ENCODE data around the gene ADSL. TPM values are rescaled to one million over a fixed set of nuclear protein-coding genes. Genes with fewer than 3 reads are reported as not detected.
"Not testable (repeated sequence)": the region's sequence is repeated elsewhere in the genome, so short reads cannot be mapped to it uniquely, and the experiment has no call there.

The ADSL gene
- total RNA-seq (2014; rRNA removed; shearing (Covaris generic)) = 112 and 141 TPM in 2 replicates

- peak; percentile 71 for DNase-seq (ENCODE audit: low spot score)
These were observed at the start of gene ADSL for GRCh38 chr22:40346185-40347118. Gene ADSL (plus strand): TSS chr22:40346500. CDS start chr22:40346559, 59 bp downstream.

GRCh38 chr22:40300316-40300715 is 46.0 kb upstream of the ADSL start:
- no peak for DNase-seq (ENCODE audit: low spot score)

GRCh38 chr22:40300884-40301672 is 45.2 kb upstream of the ADSL start:
- DNase-seq (ENCODE audit: low spot score) = no peak

GRCh38 chr22:40302149-40302548 is 44.2 kb upstream of the ADSL start:
- no peak for DNase-seq (ENCODE audit: low spot score)

- DNase-seq (ENCODE audit: low spot score) = no peak
These were observed 40.7 kb upstream of the ADSL start for GRCh38 chr22:40305625-40306024.

- no peak for DNase-seq (ENCODE audit: low spot score)
These were observed 37.2 kb upstream of the ADSL start for GRCh38 chr22:40308999-40309573.

GRCh38 chr22:40309631-40310030 is 36.7 kb upstream of the ADSL start:
- no peak for DNase-seq (ENCODE audit: low spot score)

GRCh38 chr22:40310081-40310767 is 36.1 kb upstream of the ADSL start:
- DNase-seq (ENCODE audit: low spot score) = no peak

GRCh38 chr22:40310768-40311120 is 35.6 kb upstream of the ADSL start:
- no peak for DNase-seq (ENCODE audit: low spot score)

GRCh38 chr22:40311646-40312045 is 34.7 kb upstream of the ADSL start:
- not testable (repeated sequence) for DNase-seq (ENCODE audit: low spot score)

GRCh38 chr22:40312050-40312449 is 34.2 kb upstream of the ADSL start:
- no peak for DNase-seq (ENCODE audit: low spot score)

GRCh38 chr22:40313007-40313406 is 33.3 kb upstream of the ADSL start:
- no peak for DNase-seq (ENCODE audit: low spot score)

GRCh38 chr22:40314041-40314440 is 32.3 kb upstream of the ADSL start:
- no peak for DNase-seq (ENCODE audit: low spot score)

GRCh38 chr22:40320687-40321086 is 25.6 kb upstream of the ADSL start:
- no peak for DNase-seq (ENCODE audit: low spot score)

- DNase-seq (ENCODE audit: low spot score) = no peak
These were observed 24.3 kb upstream of the ADSL start for GRCh38 chr22:40322021-40322420.

- DNase-seq (ENCODE audit: low spot score) = no peak
These were observed 23.4 kb upstream of the ADSL start for GRCh38 chr22:40322818-40323447.

GRCh38 chr22:40323681-40324171 is 22.6 kb upstream of the ADSL start:
- DNase-seq (ENCODE audit: low spot score) = no peak

GRCh38 chr22:40324468-40325305 is 21.6 kb upstream of the ADSL start:
- no peak for DNase-seq (ENCODE audit: low spot score)

- no peak for DNase-seq (ENCODE audit: low spot score)
These were observed 21.0 kb upstream of the ADSL start for GRCh38 chr22:40325315-40325714.

All from A172 (cell line).